ENCODE measurements around the gene SDHB. TPM values are rescaled to one million over a fixed set of nuclear protein-coding genes. Genes with fewer than 3 reads are reported as not detected.
A peak's percentile ranks its signal among the peaks of the same experiment; 100 is the strongest.

Gene SDHB
- total and polyA plus RNA-seq, 9 of the 15 experiments (the other 6 are each of a cell fraction or from before 2014, with no cell fraction given): 207 to 554 (median 365) TPM

DNA sequence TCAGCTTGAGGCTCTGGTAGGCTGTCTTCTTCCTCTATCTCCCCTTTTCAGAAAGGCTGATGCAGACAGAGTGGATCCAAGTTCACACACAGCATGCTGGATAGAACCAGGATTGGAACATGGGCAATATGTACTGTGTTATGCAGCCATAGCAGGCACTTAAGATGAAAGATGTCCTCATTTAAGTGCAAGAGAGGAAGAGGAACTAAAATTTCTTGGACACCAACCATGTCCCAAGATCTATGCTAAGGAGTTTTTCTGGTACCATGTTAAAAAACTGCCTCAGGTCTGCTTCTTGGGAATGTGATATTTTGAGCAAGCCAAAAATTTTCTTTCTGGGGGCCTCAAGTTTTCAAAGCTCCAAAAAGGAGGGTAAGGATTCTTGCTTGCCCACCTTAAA is 1.2 kb downstream of the SDHB start:
- Histone ChIP-seq H3K9ac (ENCODE audit: insufficient read depth in 1 of 2, low read depth in 2 of 2, low read length in 2 of 2) (peak overlapping the region; percentile 62 to 85; a peak in 3 of 4 replicates), H3K9me3 (replicated peaks; ENCODE audit: control insufficient read depth, insufficient read depth, low read depth, low read length) (no peaks in the 10 kb centered on the region), H3K36me3 (ENCODE audit: control insufficient read depth, insufficient read depth, low read length) (peaks cover 39% of the 10 kb centered on the region), H3K27me3 (ENCODE audit: control insufficient read depth in 2 of 2, insufficient read depth in 2 of 2, low read length in 2 of 2) (no peaks in the 10 kb centered on the region), H3K4me3 (peak overlapping the region; percentile 53), H3K27ac (ENCODE audit: extremely low read depth, low read depth, low read length) (peak overlapping the region; percentile 80; the same call in 2 of the 3 replicates), H2AFZ (ENCODE audit: low read depth, low read length) (no peak overlapping the region), H3K9me1 (ENCODE audit: control insufficient read depth, insufficient read depth, low read length) (no peaks in the 10 kb centered on the region), H3K79me2 (ENCODE audit: control insufficient read depth, insufficient read depth, low read length) (peaks cover 55% of the 10 kb centered on the region), H4K20me1 (replicated peaks; ENCODE audit: control insufficient read depth, insufficient read depth, low read length) (no peaks in the 10 kb centered on the region), H3K4me1 (replicated peaks in 1 of 2; ENCODE audit: control insufficient read depth in 2 of 2, insufficient read depth in 2 of 2, low read length in 2 of 2) (peaks cover 0 to 15% of the 10 kb centered on the region in 2 experiments; a peak in 3 of 5 replicates), H3K4me2 (ENCODE audit: insufficient read depth, low read length) (peak overlapping the region; percentile 93)
- DNase-seq (ENCODE audit: extremely low read depth in 1 of 4, low spot score in 3 of 4): no peak
- TF ChIP-seq CBX5 (IDR thresholded peaks at IDR 0.05; ENCODE audit: borderline replicate concordance, low read depth) (no peak), SMARCC2 (IDR thresholded peaks at IDR 0.05; ENCODE audit: low read depth) (no peak), SPI1 (IDR thresholded peaks at IDR 0.05; ENCODE audit: borderline replicate concordance, low read depth, low read length) (0 out of 2 replicates have a peak, but pooled peaks have one; percentile 8)
- TF ChIP-seq, protein P1, sequence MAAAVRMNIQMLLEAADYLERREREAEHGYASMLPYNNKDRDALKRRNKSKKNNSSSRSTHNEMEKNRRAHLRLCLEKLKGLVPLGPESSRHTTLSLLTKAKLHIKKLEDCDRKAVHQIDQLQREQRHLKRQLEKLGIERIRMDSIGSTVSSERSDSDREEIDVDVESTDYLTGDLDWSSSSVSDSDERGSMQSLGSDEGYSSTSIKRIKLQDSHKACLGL (CRISPR knock-in tag; IDR thresholded peaks at IDR 0.05; ENCODE audit: borderline replicate concordance, poor library complexity, severe bottlenecking): no peak
- TF ChIP-seq, protein P2, sequence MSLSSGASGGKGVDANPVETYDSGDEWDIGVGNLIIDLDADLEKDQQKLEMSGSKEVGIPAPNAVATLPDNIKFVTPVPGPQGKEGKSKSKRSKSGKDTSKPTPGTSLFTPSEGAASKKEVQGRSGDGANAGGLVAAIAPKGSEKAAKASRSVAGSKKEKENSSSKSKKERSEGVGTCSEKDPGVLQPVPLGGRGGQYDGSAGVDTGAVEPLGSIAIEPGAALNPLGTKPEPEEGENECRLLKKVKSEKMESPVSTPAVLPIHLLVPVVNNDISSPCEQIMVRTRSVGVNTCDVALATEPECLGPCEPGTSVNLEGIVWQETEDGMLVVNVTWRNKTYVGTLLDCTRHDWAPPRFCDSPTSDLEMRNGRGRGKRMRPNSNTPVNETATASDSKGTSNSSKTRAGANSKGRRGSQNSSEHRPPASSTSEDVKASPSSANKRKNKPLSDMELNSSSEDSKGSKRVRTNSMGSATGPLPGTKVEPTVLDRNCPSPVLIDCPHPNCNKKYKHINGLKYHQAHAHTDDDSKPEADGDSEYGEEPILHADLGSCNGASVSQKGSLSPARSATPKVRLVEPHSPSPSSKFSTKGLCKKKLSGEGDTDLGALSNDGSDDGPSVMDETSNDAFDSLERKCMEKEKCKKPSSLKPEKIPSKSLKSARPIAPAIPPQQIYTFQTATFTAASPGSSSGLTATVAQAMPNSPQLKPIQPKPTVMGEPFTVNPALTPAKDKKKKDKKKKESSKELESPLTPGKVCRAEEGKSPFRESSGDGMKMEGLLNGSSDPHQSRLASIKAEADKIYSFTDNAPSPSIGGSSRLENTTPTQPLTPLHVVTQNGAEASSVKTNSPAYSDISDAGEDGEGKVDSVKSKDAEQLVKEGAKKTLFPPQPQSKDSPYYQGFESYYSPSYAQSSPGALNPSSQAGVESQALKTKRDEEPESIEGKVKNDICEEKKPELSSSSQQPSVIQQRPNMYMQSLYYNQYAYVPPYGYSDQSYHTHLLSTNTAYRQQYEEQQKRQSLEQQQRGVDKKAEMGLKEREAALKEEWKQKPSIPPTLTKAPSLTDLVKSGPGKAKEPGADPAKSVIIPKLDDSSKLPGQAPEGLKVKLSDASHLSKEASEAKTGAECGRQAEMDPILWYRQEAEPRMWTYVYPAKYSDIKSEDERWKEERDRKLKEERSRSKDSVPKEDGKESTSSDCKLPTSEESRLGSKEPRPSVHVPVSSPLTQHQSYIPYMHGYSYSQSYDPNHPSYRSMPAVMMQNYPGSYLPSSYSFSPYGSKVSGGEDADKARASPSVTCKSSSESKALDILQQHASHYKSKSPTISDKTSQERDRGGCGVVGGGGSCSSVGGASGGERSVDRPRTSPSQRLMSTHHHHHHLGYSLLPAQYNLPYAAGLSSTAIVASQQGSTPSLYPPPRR (CRISPR knock-in tag; IDR thresholded peaks at IDR 0.05; ENCODE audit: borderline replicate concordance): no peak
- ChIA-PET POLR2A (interaction anchor here (0.6 to 0.8 kb wide), 3 partner anchors 66 to 187 kb away, joined by 3 to 4 read pairs (median 3); no protein-coding TSS in a partner anchor), CTCF (ENCODE audit: low intra/inter-chr PET ratio) (interaction anchor here (0.6 kb wide), 1 partner anchor 1422 kb away, joined by 3 read pairs; no protein-coding TSS in a partner anchor)
- FAIRE-seq: peak; percentile 44
- intact Hi-C loops (cut with micrococcal nuclease) (loop anchor here (10.0 kb wide), 1 partner anchor 282 kb away; no protein-coding TSS in a partner anchor), in situ Hi-C loops (cut with MboI) (loop anchor here (5.0 kb wide), 1 partner anchor 95 kb away; no protein-coding TSS in a partner anchor)
- ATAC-seq: no peak
- BruUV-seq (replicated peaks): no TSS peak
